HUES6 (cell line): ENCODE results near the gene SHQ1.
"Not testable (repeated sequence)": the region's sequence is repeated elsewhere in the genome, so short reads cannot be mapped to it uniquely, and the experiment has no call there.

ENCODE experiments used
- H3K27ac ChIP-seq: 2 replicates; pipeline ENCODE4 v1.7.0; 2013; ENCODE audit warnings: low read depth, mild to moderate bottlenecking, low read length, inconsistent platforms
- H3K27me3 ChIP-seq: 2 replicates; pipeline ENCODE4 v1.6.1; 2013; ENCODE audit warnings: low read length; ENCODE audit not compliant: control insufficient read depth, insufficient read depth
- H3K36me3 ChIP-seq: 2 replicates; pipeline ENCODE4 v1.6.1; 2013; ENCODE audit warnings: low read length; ENCODE audit not compliant: control insufficient read depth, insufficient read depth
- H3K4me1 ChIP-seq: 2 replicates; pipeline ENCODE4 v1.6.1; 2013; ENCODE audit warnings: low read length; ENCODE audit not compliant: control insufficient read depth, insufficient read depth
- H3K4me3 ChIP-seq: 2 replicates; pipeline ENCODE4 v1.5.1; 2013; ENCODE audit warnings: low read depth, low read length
- H3K9ac ChIP-seq: one replicate; pipeline ENCODE4 v1.6.1; 2013; ENCODE audit warnings: mild to moderate bottlenecking, low read length
- H3K9me3 ChIP-seq: 2 replicates; pipeline ENCODE4 v1.6.1; 2013; ENCODE audit warnings: low read depth, low read length; ENCODE audit not compliant: control insufficient read depth, insufficient read depth

The SHQ1 gene

GRCh38 chr3:72746430-72747411, 101.5 kb downstream of the SHQ1 start:
- no peak overlapping the region for H3K27ac ChIP-seq
- H3K27me3 ChIP-seq = no peaks in the 10 kb centered on the region
- H3K9me3 ChIP-seq = no peaks in the 10 kb centered on the region
- H3K9ac ChIP-seq = no peak overlapping the region
- H3K4me1 ChIP-seq = peaks cover 23% of the 10 kb centered on the region
- H3K4me3 ChIP-seq = no peak overlapping the region
- H3K36me3 ChIP-seq = no peaks in the 10 kb centered on the region

- Histone ChIP-seq H3K4me1 (peaks cover 23% of the 10 kb centered on the region), H3K27me3 (no peaks in the 10 kb centered on the region; the same call in 1 of the 2 replicates), H3K4me3 (no peak overlapping the region), H3K9ac (no peak overlapping the region), H3K9me3 (no peaks in the 10 kb centered on the region), H3K27ac (no peak overlapping the region), H3K36me3 (no peaks in the 10 kb centered on the region)
Observed at GRCh38 chr3:72745146-72745999, 102.9 kb downstream of the SHQ1 start.

GRCh38 chr3:72744330-72744729, 103.9 kb downstream of the SHQ1 start:
- H3K9me3 ChIP-seq = no peaks in the 10 kb centered on the region
- peaks cover 7% of the 10 kb centered on the region for H3K27me3 ChIP-seq
- H3K36me3 ChIP-seq = no peaks in the 10 kb centered on the region
- H3K4me3 ChIP-seq = no peak overlapping the region
- H3K9ac ChIP-seq = no peak overlapping the region
- no peak overlapping the region for H3K27ac ChIP-seq
- peaks cover 29% of the 10 kb centered on the region for H3K4me1 ChIP-seq

GRCh38 chr3:72739531-72740466, 108.4 kb downstream of the SHQ1 start:
- no peak overlapping the region for H3K27ac ChIP-seq
- peak overlapping the region; percentile 63 for H3K4me3 ChIP-seq
- H3K9ac ChIP-seq = no peak overlapping the region

GRCh38 chr3:72738752-72739530, 109.3 kb downstream of the SHQ1 start:
- Histone ChIP-seq H3K4me3 (peak overlapping the region; percentile 63), H3K9ac (no peak overlapping the region), H3K4me1 (peaks cover 23% of the 10 kb centered on the region), H3K36me3 (no peaks in the 10 kb centered on the region), H3K27me3 (peaks cover 21% of the 10 kb centered on the region), H3K9me3 (peaks cover 9% of the 10 kb centered on the region), H3K27ac (no peak overlapping the region)

More at GRCh38 chr3:72739531-72740466, 108.4 kb downstream of the SHQ1 start:
- Histone ChIP-seq H3K27me3 (peaks cover 21% of the 10 kb centered on the region), H3K4me1 (peaks cover 28% of the 10 kb centered on the region), H3K9me3 (peaks cover 2% of the 10 kb centered on the region), H3K36me3 (no peaks in the 10 kb centered on the region)

- peaks cover 21% of the 10 kb centered on the region for H3K27me3 ChIP-seq
- H3K9ac ChIP-seq, H3K4me3 ChIP-seq, H3K36me3 ChIP-seq, H3K27ac ChIP-seq: not testable (repeated sequence)
- H3K4me1 ChIP-seq = peaks cover 18% of the 10 kb centered on the region
- H3K9me3 ChIP-seq = peaks cover 27% of the 10 kb centered on the region
Observed at GRCh38 chr3:72735072-72735471, 113.2 kb downstream of the SHQ1 start.

- Histone ChIP-seq H3K27me3 (peaks cover 9% of the 10 kb centered on the region), H3K27ac (no peak overlapping the region), H3K36me3 (no peaks in the 10 kb centered on the region), H3K9ac (no peak overlapping the region), H3K4me3 (no peak overlapping the region), H3K4me1 (peaks cover 16% of the 10 kb centered on the region), H3K9me3 (peaks cover 27% of the 10 kb centered on the region)
Observed at GRCh38 chr3:72733676-72734075, 114.6 kb downstream of the SHQ1 start.

GRCh38 chr3:72732666-72733345, 115.4 kb downstream of the SHQ1 start:
- not testable (repeated sequence) for H3K27me3 ChIP-seq, H3K9ac ChIP-seq, H3K4me3 ChIP-seq, H3K27ac ChIP-seq, H3K36me3 ChIP-seq
- H3K9me3 ChIP-seq = peaks cover 27% of the 10 kb centered on the region
- peaks cover 17% of the 10 kb centered on the region; the same call in 1 of the 2 replicates for H3K4me1 ChIP-seq

GRCh38 chr3:72728958-72729467, 119.2 kb downstream of the SHQ1 start:
- Histone ChIP-seq H3K27ac (no peak overlapping the region), H3K4me1 (peaks cover 20% of the 10 kb centered on the region; the same call in 1 of the 2 replicates), H3K9me3 (peaks cover 19% of the 10 kb centered on the region), H3K27me3 (no peaks in the 10 kb centered on the region), H3K36me3 (no peaks in the 10 kb centered on the region), H3K9ac (no peak overlapping the region), H3K4me3 (no peak overlapping the region)
